Measurements from ENCODE around the gene NFKBIB.
"Not testable (repeated sequence)": the region's sequence is repeated elsewhere in the genome, so short reads cannot be mapped to it uniquely, and the experiment has no call there.

The NFKBIB gene

GRCh38 chr19:38899447-38900201 lies at the start of gene NFKBIB, which contains the start of gene SIRT2:
Gene NFKBIB (plus strand): TSS chr19:38899969. CDS start chr19:38900033, 64 bp downstream.
Gene SIRT2 (minus strand): TSS chr19:38899618. CDS start chr19:38899521, 97 bp downstream.
- DNase-seq, result peak; percentile 99 to 100

- no peak for DNase-seq
Measured at GRCh38 chr19:38850436-38850975, 49.3 kb upstream of the NFKBIB start.

GRCh38 chr19:38850976-38851621 lies 48.7 kb upstream of the NFKBIB start:
- peak in 1 of 2 experiments; percentile 59 for DNase-seq

GRCh38 chr19:38851622-38852230 lies 48.0 kb upstream of the NFKBIB start:
- peak; percentile 85 to 94 for DNase-seq

GRCh38 chr19:38852231-38853044 lies 47.3 kb upstream of the NFKBIB start:
- peak in 1 of 2 experiments; percentile 56 for DNase-seq

GRCh38 chr19:38853214-38853613 lies 46.6 kb upstream of the NFKBIB start:
- no peak for DNase-seq

GRCh38 chr19:38854961-38855360 lies 44.8 kb upstream of the NFKBIB start:
- DNase-seq, result not testable (repeated sequence)

- DNase-seq, result not testable (repeated sequence)
Measured at GRCh38 chr19:38855751-38856150, 44.0 kb upstream of the NFKBIB start.

- DNase-seq, result no peak
Measured at GRCh38 chr19:38856813-38857212, 43.0 kb upstream of the NFKBIB start.

- not testable (repeated sequence) for DNase-seq
Measured at GRCh38 chr19:38859631-38860204, 40.1 kb upstream of the NFKBIB start.

GRCh38 chr19:38861368-38861767 lies 38.4 kb upstream of the NFKBIB start:
- no peak for DNase-seq

GRCh38 chr19:38862321-38863059 lies 37.3 kb upstream of the NFKBIB start:
- peak; percentile 61 to 79 for DNase-seq

GRCh38 chr19:38867171-38867780 lies 32.5 kb upstream of the NFKBIB start:
- no peak for DNase-seq

- DNase-seq, result no peak
Measured at GRCh38 chr19:38868551-38868950, 31.2 kb upstream of the NFKBIB start.

GRCh38 chr19:38869160-38869835 lies 30.5 kb upstream of the NFKBIB start:
- no peak for DNase-seq

- peak; percentile 28 to 82 for DNase-seq
Measured at GRCh38 chr19:38869836-38870607, 29.7 kb upstream of the NFKBIB start.

- DNase-seq, result no peak
Measured at GRCh38 chr19:38870612-38871011, 29.2 kb upstream of the NFKBIB start.

- not testable (repeated sequence) for DNase-seq
Measured at GRCh38 chr19:38873400-38873799, 26.4 kb upstream of the NFKBIB start.

GRCh38 chr19:38875656-38876395 lies 23.9 kb upstream of the NFKBIB start:
- no peak for DNase-seq
